ENCODE data around the gene C16orf87.
"Not testable (repeated sequence)": the region's sequence is repeated elsewhere in the genome, so short reads cannot be mapped to it uniquely, and the experiment has no call there.

Gene C16orf87

DNA sequence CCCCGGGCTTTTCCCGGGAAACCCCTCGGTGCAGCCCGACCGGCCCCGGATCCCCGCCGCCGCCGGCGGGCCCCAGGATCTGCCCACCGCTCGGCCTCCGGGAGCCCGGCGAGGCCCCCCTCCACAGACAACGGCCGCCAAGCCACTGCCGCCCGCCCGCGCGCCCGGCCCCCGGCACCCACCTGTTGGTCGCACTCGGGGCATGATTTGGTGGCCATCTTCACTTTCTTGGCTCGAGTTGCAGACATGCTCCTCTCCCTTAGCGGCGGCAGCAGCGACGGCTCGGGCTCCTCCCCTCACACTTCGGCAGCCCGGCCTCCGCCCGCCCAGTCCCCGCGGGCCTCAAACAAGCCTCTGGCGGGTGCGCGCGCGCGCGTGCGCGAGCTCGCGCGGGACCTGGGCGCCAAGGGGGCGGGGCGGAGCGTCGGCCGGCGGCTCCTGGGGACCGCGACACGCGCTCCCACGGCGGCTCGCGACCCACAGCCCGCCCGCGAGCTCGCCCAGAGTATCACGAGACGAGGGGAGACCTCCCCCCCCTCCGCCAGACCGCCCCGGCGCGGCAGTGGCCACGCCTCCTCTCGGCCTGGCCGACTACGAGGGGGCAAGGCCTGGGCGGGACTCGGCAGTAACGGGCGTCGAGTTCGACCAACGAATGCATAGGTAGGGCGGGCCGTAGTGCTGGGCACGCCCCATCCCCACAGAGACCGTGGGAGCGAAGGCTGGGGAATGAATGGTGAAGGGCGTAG, at the start of gene C16orf87:
Gene C16orf87 (minus strand): TSS at position 279 of the 746 bp plus-strand sequence. CDS start 31 bp downstream, at position 248.
- DNase-seq, result peak; percentile 85 to 98 (median 93)

GRCh38 chr16:46875243-46875642, 44.3 kb upstream of the C16orf87 start:
- DNase-seq, result no peak

DNA sequence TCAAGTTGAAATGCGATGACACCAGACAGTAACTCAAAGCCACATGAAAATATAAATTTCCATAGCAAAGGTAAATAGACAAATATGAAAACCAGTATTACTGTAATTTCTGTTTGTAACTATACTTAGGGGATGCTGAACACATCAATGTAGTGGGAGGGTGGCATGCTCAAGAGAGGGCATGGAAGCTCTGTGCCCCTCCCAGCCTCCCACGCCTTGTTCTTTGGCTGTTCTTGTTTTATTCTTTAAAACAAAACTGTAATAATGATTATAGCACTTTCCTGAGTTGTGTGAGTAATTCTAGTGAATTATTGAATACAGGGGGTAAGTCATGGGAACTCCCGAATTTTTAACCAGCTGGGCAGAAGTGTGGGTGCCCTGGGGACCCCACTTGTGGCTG, 42.2 kb upstream of the C16orf87 start:
- no peak for DNase-seq

- DNase-seq, result no peak
Observed at GRCh38 chr16:46871597-46871996, 40.6 kb upstream of the C16orf87 start.

- DNase-seq, result not testable (repeated sequence)
Observed at GRCh38 chr16:46868891-46869290, 37.9 kb upstream of the C16orf87 start.

DNA sequence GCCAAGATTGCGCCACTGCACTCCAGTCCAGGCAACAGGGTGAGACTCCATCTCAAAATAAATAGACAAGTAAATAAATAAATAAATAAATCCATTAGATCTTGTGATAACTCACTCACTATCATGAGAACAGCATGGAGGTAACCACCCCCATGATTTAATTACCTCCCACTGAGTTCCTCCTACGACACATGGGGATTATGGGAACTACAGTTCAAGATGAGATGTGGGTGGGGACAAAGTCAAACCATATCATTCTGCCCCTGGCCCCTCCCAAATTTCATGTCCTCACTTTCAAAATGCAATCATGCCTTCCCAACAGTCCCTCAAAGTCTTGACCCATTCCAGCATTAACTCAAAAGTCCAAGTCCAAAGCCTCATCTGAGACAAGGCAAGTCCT, 36.5 kb upstream of the C16orf87 start:
- DNase-seq, result not testable (repeated sequence)

- DNase-seq, result no peak
Observed at GRCh38 chr16:46866286-46866685, 35.3 kb upstream of the C16orf87 start.

GRCh38 chr16:46862555-46863447, 31.8 kb upstream of the C16orf87 start:
- DNase-seq, result no peak

DNA sequence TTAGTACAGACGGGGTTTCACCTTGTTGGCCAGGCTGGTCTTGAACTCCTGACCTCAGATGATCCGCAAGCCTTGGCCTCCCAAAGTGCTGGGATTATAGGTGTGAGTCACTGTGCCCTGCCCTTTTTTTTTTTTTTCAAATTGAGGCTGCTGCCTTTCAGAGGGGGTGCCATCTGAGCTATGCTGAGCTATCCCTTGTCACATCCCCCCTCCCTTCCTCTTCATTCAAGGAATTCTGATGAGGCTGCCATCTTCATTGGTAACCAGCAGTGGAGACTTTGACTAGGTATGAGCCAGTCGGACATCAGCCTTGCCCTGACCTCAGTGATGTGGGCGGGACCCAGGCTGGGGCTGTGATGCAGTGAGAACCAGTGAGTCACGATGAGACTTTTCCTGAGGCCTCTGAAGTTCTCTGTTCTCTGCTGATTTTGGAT, 28.8 kb upstream of the C16orf87 start:
- DNase-seq, result no peak

DNA sequence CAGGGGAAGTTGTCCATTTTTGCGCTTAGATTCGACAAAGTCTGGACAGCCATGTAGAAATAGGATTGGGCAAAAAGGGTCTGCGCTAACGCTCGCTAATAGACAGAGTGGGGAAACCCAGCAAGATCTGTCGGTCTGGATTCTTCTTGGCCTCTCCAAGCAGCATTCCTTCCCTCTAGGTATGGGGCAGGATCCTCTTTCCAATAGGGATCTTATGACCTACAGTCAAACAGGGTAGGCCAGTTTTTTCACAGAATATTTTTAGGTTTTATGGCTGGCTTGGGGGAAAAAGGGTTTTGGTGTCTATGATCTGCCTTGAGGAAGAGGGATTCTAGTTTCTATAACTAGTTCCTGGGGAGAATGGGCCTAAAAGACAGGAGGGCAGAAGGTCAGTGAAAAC, 27.2 kb upstream of the C16orf87 start:
- DNase-seq, result no peak

- DNase-seq, result no peak
Observed at GRCh38 chr16:46857368-46857945, 26.5 kb upstream of the C16orf87 start.

- no peak for DNase-seq
Observed at GRCh38 chr16:46855389-46855788, 24.4 kb upstream of the C16orf87 start.

- DNase-seq, result no peak
Observed at GRCh38 chr16:46854846-46855245, 23.9 kb upstream of the C16orf87 start.

GRCh38 chr16:46853713-46854443, 22.9 kb upstream of the C16orf87 start:
- peak in 5 of 6 experiments; percentile 14 to 52 (median 34) for DNase-seq

GRCh38 chr16:46852130-46852529, 21.1 kb upstream of the C16orf87 start:
- no peak for DNase-seq

GRCh38 chr16:46850619-46851555, 19.9 kb upstream of the C16orf87 start:
- no peak for DNase-seq

DNA sequence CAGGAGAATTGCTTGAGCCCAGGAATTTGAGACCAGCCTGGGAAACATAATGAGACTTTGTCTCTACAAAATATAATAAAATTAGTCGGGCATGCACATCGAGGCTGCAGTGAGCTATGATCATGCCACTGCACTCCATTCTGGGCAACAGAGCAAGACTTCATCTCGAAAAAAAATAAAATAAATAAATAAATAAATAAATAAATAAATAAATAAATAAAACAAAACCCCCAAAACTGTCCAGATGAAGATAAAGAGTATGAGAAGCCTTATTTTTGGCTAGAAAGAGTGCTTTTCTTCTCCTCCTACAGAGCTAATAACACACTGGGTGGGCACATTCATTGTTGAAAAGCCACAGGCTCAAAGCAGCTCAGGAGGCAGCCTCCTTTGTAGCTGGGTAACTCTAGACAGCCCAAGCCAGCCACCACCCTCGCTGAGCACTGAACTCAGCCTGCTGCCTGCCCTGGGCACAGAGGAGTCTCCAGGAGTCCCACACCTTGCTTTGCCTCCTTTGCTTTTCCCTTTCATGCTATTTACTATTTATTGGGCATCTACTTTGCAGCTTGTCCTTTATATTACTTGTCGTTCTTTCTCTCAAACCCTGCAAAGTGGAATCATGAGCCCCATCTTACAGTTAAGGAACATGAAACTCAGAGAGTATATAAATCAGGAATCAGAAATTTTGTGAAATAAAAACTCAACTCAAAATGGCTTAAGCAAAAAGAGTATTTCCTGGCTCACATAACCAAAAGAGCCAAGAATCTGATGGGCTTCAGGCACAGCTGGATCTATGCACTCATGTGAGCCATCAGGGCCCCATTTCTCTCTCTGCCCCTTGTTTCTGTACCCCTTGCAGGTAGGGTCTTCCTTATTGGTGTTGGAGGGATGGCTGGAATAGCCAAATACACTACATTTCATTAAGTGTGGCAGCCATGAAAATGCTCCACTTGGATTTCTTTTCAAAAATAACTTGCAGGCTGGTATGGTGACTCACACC, 18.1 kb upstream of the C16orf87 start:
- DNase-seq, result no peak

DNA sequence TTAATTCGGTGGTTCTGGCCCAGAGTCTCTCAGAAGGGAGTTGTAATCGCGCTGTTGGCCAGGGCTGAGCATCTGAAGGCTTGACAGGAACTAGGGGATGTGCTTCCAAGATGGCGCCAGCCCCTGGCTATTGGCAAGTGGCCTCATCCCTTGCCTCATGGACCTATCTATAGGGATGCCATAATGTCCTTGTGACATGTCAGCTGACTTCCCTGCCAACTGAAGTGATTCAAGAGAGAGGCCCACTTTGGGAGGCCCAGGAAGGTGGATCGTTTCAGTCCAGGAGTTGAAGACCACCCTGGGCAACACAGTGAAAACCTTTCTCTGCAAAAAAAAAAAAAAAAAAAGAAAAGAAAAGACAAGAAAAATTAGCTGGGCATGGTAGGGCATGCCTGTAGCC, 15.0 kb upstream of the C16orf87 start:
- no peak for DNase-seq

- DNase-seq, result no peak
Observed at GRCh38 chr16:46844771-46845170, 13.8 kb upstream of the C16orf87 start.
